Parathyroid adenoma (tissue), 2 donors: ENCODE results near the gene TECPR1.

Experiments
- H2AFZ ChIP-seq: fragments of 300-600 bp; sonication (generic); one replicate; pipeline ENCODE4 v1.7.0; 2017; ENCODE audit warnings: antibody characterized with exemption, mild to moderate bottlenecking
- H3K27ac ChIP-seq: fragments of 300-600 bp; sonication (generic); one replicate; pipeline ENCODE4 v1.7.0; 2017
- H3K27me3 ChIP-seq: fragments of 300-600 bp; sonication (generic); one replicate; pipeline ENCODE4 v1.7.0; 2017; ENCODE audit warnings: low read length; ENCODE audit not compliant: control insufficient read depth, insufficient read depth
- H3K36me3 ChIP-seq: fragments of 300-600 bp; sonication (generic); one replicate; pipeline ENCODE4 v1.7.0; 2017; ENCODE audit warnings: low read length; ENCODE audit not compliant: control insufficient read depth, insufficient read depth
- H3K4me1 ChIP-seq: fragments of 300-600 bp; sonication (generic); one replicate; pipeline ENCODE4 v1.7.0; 2017; ENCODE audit warnings: control low read depth
- H3K4me2 ChIP-seq: fragments of 300-600 bp; sonication (generic); one replicate; pipeline ENCODE4 v1.7.0; 2017; ENCODE audit warnings: low read length
- H3K4me3 ChIP-seq: fragments of 300-600 bp; sonication (generic); one replicate; pipeline ENCODE4 v1.7.0; 2017; ENCODE audit warnings: low read depth, low read length
- H3K79me2 ChIP-seq: fragments of 300-600 bp; sonication (generic); one replicate; pipeline ENCODE4 v1.7.0; 2017; ENCODE audit warnings: control low read depth
- H3K9ac ChIP-seq: fragments of 300-600 bp; sonication (generic); one replicate; pipeline ENCODE4 v1.7.0; 2017; ENCODE audit warnings: mild to moderate bottlenecking
- H3K9me3 ChIP-seq: fragments of 300-600 bp; sonication (generic); one replicate; pipeline ENCODE4 v1.7.0; 2017; ENCODE audit warnings: low read length; ENCODE audit not compliant: control insufficient read depth
- TF ChIP-seq, protein P1 (sequence below): fragments of 300-600 bp; sonication (generic); IDR thresholded peaks from one replicate; pipeline ENCODE4 v1.7.0; 2017; ENCODE audit warnings: antibody characterized with exemption, mild to moderate bottlenecking
- donor health status: primary hyperparathyroidism.

Gene TECPR1

DNA sequence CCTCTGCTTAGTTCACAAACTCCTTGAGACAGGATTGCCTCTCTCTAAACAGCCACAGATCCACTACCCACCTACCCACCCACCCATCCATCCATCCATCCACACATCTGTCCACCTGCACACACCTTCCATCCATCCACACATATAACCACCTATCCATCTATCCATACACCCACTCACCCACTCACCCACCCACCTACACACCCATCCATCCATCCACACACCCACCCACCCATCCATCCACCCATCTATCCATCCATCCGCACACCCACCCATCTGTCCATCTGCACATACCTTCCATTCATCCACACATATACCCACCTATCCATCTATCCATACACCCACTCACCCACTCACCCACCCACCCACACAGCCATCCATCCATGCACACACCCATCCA is 9.7 kb downstream of the TECPR1 start:
- no peaks in the 10 kb centered on the region for H3K4me1 ChIP-seq
- TF ChIP-seq, protein P1, sequence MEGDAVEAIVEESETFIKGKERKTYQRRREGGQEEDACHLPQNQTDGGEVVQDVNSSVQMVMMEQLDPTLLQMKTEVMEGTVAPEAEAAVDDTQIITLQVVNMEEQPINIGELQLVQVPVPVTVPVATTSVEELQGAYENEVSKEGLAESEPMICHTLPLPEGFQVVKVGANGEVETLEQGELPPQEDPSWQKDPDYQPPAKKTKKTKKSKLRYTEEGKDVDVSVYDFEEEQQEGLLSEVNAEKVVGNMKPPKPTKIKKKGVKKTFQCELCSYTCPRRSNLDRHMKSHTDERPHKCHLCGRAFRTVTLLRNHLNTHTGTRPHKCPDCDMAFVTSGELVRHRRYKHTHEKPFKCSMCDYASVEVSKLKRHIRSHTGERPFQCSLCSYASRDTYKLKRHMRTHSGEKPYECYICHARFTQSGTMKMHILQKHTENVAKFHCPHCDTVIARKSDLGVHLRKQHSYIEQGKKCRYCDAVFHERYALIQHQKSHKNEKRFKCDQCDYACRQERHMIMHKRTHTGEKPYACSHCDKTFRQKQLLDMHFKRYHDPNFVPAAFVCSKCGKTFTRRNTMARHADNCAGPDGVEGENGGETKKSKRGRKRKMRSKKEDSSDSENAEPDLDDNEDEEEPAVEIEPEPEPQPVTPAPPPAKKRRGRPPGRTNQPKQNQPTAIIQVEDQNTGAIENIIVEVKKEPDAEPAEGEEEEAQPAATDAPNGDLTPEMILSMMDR, result no peak
- no peaks in the 10 kb centered on the region for H3K36me3 ChIP-seq
- H3K27me3 ChIP-seq, result no peaks in the 10 kb centered on the region
- H3K27ac ChIP-seq, result no peak overlapping the region
- H3K4me2 ChIP-seq, result no peak overlapping the region
- H2AFZ ChIP-seq, result no peak overlapping the region
- no peaks in the 10 kb centered on the region for H3K9me3 ChIP-seq
- H3K79me2 ChIP-seq, result peaks cover 8% of the 10 kb centered on the region
- no peak overlapping the region for H3K4me3 ChIP-seq
- no peak overlapping the region for H3K9ac ChIP-seq

DNA sequence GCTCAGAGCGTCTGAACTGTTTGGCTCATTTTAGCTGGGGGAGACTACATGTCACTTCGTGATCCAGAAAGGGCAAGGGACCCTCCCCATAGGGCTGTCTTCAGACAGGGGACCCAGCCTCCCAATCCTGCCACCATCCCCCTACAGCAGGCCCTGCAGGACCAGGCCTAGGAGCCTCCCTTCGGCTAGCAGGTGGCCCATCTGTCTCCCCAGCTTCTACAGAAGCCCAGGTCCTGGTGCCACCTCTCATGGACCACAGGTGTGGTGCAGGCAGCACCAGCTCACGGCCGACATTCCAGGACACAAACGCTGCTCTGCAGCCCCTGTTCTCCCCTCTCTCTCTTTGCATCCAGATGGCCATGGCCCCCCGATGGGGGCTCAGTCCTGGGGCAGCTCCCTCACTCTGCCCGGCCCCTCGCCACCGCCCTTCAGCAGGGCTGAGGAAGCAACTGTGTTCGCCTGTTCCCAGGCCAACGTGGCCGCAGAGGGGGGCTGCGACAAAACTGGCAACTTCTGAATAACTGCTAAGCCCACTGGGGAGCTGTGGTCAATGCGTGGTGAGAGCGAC is 10.3 kb downstream of the TECPR1 start:
- Histone ChIP-seq H3K27me3 (no peaks in the 10 kb centered on the region), H3K9ac (no peak overlapping the region), H2AFZ (no peak overlapping the region), H3K79me2 (peaks cover 4% of the 10 kb centered on the region), H3K4me3 (no peak overlapping the region), H3K4me1 (no peaks in the 10 kb centered on the region), H3K27ac (no peak overlapping the region), H3K36me3 (no peaks in the 10 kb centered on the region), H3K9me3 (no peaks in the 10 kb centered on the region), H3K4me2 (no peak overlapping the region)
- TF ChIP-seq, protein P1, result no peak

DNA sequence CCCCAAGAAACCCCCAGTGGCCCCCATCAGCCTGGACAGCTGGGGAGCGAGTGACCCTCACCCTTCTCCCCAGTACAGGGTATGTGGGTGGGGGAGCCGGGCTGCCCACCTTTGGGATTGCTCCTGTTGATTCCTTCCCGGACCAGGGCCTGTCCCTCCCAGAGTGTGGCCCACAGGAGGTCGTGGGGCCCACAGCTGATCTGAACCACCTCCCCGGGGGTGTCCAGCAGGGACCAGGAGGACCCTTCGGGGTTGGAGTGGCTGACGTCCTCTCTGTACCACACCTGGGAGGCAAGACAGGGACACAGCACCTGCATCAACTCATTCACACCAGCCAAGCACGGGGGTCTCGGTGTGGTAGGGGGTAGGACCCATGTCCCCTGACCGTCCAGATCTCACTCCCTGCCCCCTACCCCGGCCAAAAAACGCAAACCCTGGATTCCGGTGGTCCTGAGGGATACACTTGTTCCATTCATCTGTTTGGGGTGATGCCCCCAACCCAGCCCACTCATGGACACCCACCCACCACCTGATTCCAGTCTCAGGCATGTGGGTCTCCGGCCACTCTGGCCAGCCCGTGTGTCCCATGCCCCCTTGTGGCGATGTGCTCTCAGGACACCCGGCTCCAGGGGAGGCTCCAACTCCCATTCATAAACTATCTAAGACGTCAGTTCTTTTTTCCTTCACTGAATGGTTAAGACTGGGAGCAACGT is 10.9 kb downstream of the TECPR1 start:
- TF ChIP-seq, protein P1, result peak; percentile 58
- Histone ChIP-seq H3K27ac (no peak overlapping the region), H2AFZ (no peak overlapping the region), H3K27me3 (no peaks in the 10 kb centered on the region), H3K36me3 (no peaks in the 10 kb centered on the region), H3K9me3 (no peaks in the 10 kb centered on the region), H3K9ac (no peak overlapping the region), H3K4me2 (no peak overlapping the region), H3K4me3 (no peak overlapping the region), H3K4me1 (no peaks in the 10 kb centered on the region), H3K79me2 (no peaks in the 10 kb centered on the region)

DNA sequence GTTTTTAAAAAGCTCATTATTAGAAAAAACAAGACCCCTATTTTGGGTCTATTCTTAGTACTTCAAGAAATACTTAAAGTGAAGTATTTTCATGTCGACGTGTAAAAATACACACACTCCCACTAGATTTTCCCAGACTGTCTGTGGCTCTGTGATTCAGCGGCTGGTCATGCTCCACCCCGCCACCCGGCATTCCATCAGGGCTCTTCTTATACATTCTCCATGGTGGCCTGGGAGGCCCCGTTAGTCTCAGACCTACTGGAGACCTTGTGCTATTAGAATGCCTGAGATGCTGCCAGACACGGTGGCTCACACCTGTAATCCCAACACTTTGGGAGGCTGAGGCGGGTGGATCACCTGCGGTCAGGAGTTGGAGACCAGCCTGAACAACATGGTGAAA is 13.1 kb downstream of the TECPR1 start:
- H3K9ac ChIP-seq, result no peak overlapping the region
- H3K36me3 ChIP-seq, result no peaks in the 10 kb centered on the region
- no peaks in the 10 kb centered on the region for H3K9me3 ChIP-seq
- no peak overlapping the region for H2AFZ ChIP-seq
- H3K4me3 ChIP-seq, result no peak overlapping the region
- TF ChIP-seq, protein P1, result no peak
- H3K27me3 ChIP-seq, result no peaks in the 10 kb centered on the region
- H3K4me1 ChIP-seq, result no peaks in the 10 kb centered on the region
- no peak overlapping the region for H3K27ac ChIP-seq
- H3K4me2 ChIP-seq, result no peak overlapping the region
- H3K79me2 ChIP-seq, result no peaks in the 10 kb centered on the region

DNA sequence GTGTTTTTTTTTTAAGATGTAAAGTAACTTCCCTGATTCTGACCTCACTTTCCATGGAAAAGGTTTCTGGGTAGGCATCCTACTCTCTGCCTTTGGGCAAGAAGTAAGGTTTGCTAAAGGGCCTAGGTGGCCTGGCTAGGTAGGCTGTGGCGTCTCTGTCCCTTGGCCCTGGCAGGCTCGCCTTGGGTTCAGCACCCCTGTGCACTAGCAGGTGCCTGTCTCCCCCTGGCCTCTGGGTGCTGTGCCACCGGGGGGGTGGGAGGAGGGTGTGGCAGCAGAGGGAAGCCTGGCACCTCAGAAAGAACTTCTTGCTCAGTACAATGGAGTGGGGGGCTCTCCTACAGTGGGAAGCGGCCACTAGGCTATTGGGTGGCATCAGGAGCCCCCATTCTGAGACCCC is 14.0 kb downstream of the TECPR1 start:
- Histone ChIP-seq H3K36me3 (no peaks in the 10 kb centered on the region), H3K4me1 (no peaks in the 10 kb centered on the region), H3K9ac (no peak overlapping the region), H3K27me3 (no peaks in the 10 kb centered on the region), H3K27ac (no peak overlapping the region), H3K4me3 (no peak overlapping the region), H3K4me2 (no peak overlapping the region), H3K79me2 (no peaks in the 10 kb centered on the region), H2AFZ (no peak overlapping the region), H3K9me3 (no peaks in the 10 kb centered on the region)
- TF ChIP-seq, protein P1, result no peak
